Measurements from ENCODE around the gene CAPN5. TPM values are rescaled to one million over a fixed set of nuclear protein-coding genes. Genes with fewer than 3 reads are reported as not detected.

Gene CAPN5
- total RNA-seq, 1 donor from 2014 or later, result 18.3 TPM

GRCh38 chr11:77111946-77112345, 45.2 kb downstream of the CAPN5 start:
- Mint-ChIP-seq H3K27ac (no peak overlapping the region), H3K4me1 (peaks cover 20% of the 10 kb centered on the region), H3K4me3 (no peak overlapping the region), H3K9me3 (no peaks in the 10 kb centered on the region), H3K36me3 (no peaks in the 10 kb centered on the region), H3K27me3 (ENCODE audit: low read depth) (no peaks in the 10 kb centered on the region)
- TF ChIP-seq CTCF (IDR thresholded peaks at IDR 0.05; ENCODE audit: unreplicated experiment), result no peak
- no peak for DNase-seq (ENCODE audit: low spot score in 2 of 2, unreplicated experiment in 2 of 2)

GRCh38 chr11:77112641-77113381, 46.0 kb downstream of the CAPN5 start:
- no peak overlapping the region for H3K4me3 Mint-ChIP-seq
- H3K27ac Mint-ChIP-seq, result no peak overlapping the region
- no peaks in the 10 kb centered on the region for H3K9me3 Mint-ChIP-seq

GRCh38 chr11:77113382-77114088, 46.8 kb downstream of the CAPN5 start:
- Mint-ChIP-seq H3K36me3 (no peaks in the 10 kb centered on the region), H3K27me3 (ENCODE audit: low read depth) (no peaks in the 10 kb centered on the region), H3K4me1 (peaks cover 9% of the 10 kb centered on the region), H3K4me3 (no peak overlapping the region), H3K27ac (no peak overlapping the region), H3K9me3 (no peaks in the 10 kb centered on the region)
- DNase-seq (ENCODE audit: low spot score in 2 of 2, unreplicated experiment in 2 of 2), result no peak
- peak; percentile 72 for TF ChIP-seq CTCF (IDR thresholded peaks at IDR 0.05; ENCODE audit: unreplicated experiment)

More at GRCh38 chr11:77112641-77113381, 46.0 kb downstream of the CAPN5 start:
- TF ChIP-seq CTCF (IDR thresholded peaks at IDR 0.05; ENCODE audit: unreplicated experiment), result no peak
- peaks cover 15% of the 10 kb centered on the region for H3K4me1 Mint-ChIP-seq
- H3K36me3 Mint-ChIP-seq, result no peaks in the 10 kb centered on the region
- H3K27me3 Mint-ChIP-seq (ENCODE audit: low read depth), result no peaks in the 10 kb centered on the region
- no peak for DNase-seq (ENCODE audit: low spot score in 2 of 2, unreplicated experiment in 2 of 2)

GRCh38 chr11:77114089-77114463, 47.3 kb downstream of the CAPN5 start:
- no peak for TF ChIP-seq CTCF (IDR thresholded peaks at IDR 0.05; ENCODE audit: unreplicated experiment)
- peaks cover 9% of the 10 kb centered on the region for H3K4me1 Mint-ChIP-seq
- H3K4me3 Mint-ChIP-seq, result no peak overlapping the region
- no peaks in the 10 kb centered on the region for H3K9me3 Mint-ChIP-seq
- H3K36me3 Mint-ChIP-seq, result no peaks in the 10 kb centered on the region
- no peak overlapping the region for H3K27ac Mint-ChIP-seq
- DNase-seq (ENCODE audit: low spot score in 2 of 2, unreplicated experiment in 2 of 2), result no peak
- H3K27me3 Mint-ChIP-seq (ENCODE audit: low read depth), result no peaks in the 10 kb centered on the region

GRCh38 chr11:77115181-77115611, 48.4 kb downstream of the CAPN5 start:
- no peaks in the 10 kb centered on the region for H3K9me3 Mint-ChIP-seq
- H3K27ac Mint-ChIP-seq, result no peak overlapping the region
- peaks cover 1% of the 10 kb centered on the region for H3K4me1 Mint-ChIP-seq
- H3K27me3 Mint-ChIP-seq (ENCODE audit: low read depth), result no peaks in the 10 kb centered on the region
- no peak overlapping the region for H3K4me3 Mint-ChIP-seq
- peak; percentile 27 for TF ChIP-seq CTCF (IDR thresholded peaks at IDR 0.05; ENCODE audit: unreplicated experiment)
- DNase-seq (ENCODE audit: low spot score in 2 of 2, unreplicated experiment in 2 of 2), result no peak
- no peaks in the 10 kb centered on the region for H3K36me3 Mint-ChIP-seq
